NCI-H460 (cell line): ENCODE measurements around the gene SERF1A. TPM values are rescaled to one million over a fixed set of nuclear protein-coding genes. Genes with fewer than 3 reads are reported as not detected.
"Not testable (repeated sequence)": the region's sequence is repeated elsewhere in the genome, so short reads cannot be mapped to it uniquely, and the experiment has no call there.

Experiments used
- DNase-seq: peaks from one replicate; pipeline ENCODE4 v3.0.0-alpha.2; 2016; ENCODE audit warnings: low read depth; ENCODE audit errors: extremely low read depth
- polyA plus RNA-seq: library from polyadenylated mRNA; depleted of rRNA; stranded (reverse); fragments of >200 nt; gene quantifications from 2 replicates; pipeline ENCODE4 v1.2.3, GENCODE V29; 2014; cell fraction: nucleus; rRNA removed
- small RNA-seq, 2 experiments: library from RNA; depleted of rRNA; stranded (forward); fragments of <200 nt; gene quantifications; one replicate each; pipeline ENCODE3, GENCODE V24; 2014
- total RNA-seq: library from RNA; depleted of rRNA; stranded (reverse); fragments of >200 nt; shearing (Covaris generic); gene quantifications from 2 replicates; pipeline ENCODE4 v1.2.3, GENCODE V29; 2014; rRNA removed

The SERF1A gene
- 7.8 and 9.3 TPM in 2 replicates for total RNA-seq
- polyA plus RNA-seq, result 9.0 and 19.3 TPM in 2 replicates

- DNase-seq, result not testable (repeated sequence)
These were observed at the start of gene SERF1A for GRCh38 chr5:70900533-70901271. SERF1A (plus strand) TSS chr5:70900669; CDS start chr5:70900870, 201 bp downstream.

GRCh38 chr5:70866778-70867177 lies 33.7 kb upstream of the SERF1A start:
- DNase-seq, result not testable (repeated sequence)

GRCh38 chr5:70870626-70871025 lies 29.8 kb upstream of the SERF1A start:
- DNase-seq, result not testable (repeated sequence)

- not testable (repeated sequence) for DNase-seq
These were observed 4.4 kb upstream of the SERF1A start for GRCh38 chr5:70896076-70896475.

GRCh38 chr5:70901272-70901571 lies 753 bp downstream of the SERF1A start:
- DNase-seq, result not testable (repeated sequence)

- DNase-seq, result not testable (repeated sequence)
These were observed 6.2 kb downstream of the SERF1A start for GRCh38 chr5:70906624-70907023.

- not testable (repeated sequence) for DNase-seq
These were observed 16.4 kb downstream of the SERF1A start for GRCh38 chr5:70916829-70917228.

- DNase-seq, result not testable (repeated sequence)
These were observed 24.7 kb downstream of the SERF1A start for GRCh38 chr5:70925211-70925562.

- not testable (repeated sequence) for DNase-seq
These were observed 31.4 kb downstream of the SERF1A start for GRCh38 chr5:70931709-70932368.

- not testable (repeated sequence) for DNase-seq
These were observed 32.1 kb downstream of the SERF1A start for GRCh38 chr5:70932560-70932959.

GRCh38 chr5:70953068-70953467 lies 52.6 kb downstream of the SERF1A start:
- DNase-seq, result not testable (repeated sequence)

Small RNA genes within 50 kb of the gene (small RNA-seq; reads per million reads assigned to genes)
- 0 reads per million in 2 experiments for gene CDH12P1

Other genes starting within 250 kb of the SERF1A start
- gene SMN1, start 24.4 kb downstream of the SERF1A start, total RNA-seq, result 85.3 and 92.2 TPM in 2 replicates
- 6.1 and 8.5 TPM in 2 replicates for gene NAIP, start 124.7 kb downstream of the SERF1A start, total RNA-seq
- 98.4 and 98.5 TPM in 2 replicates for gene GTF2H2, start 167.0 kb downstream of the SERF1A start, total RNA-seq